A549 (cell line): ENCODE results near the gene NFE2. TPM values are rescaled to one million over a fixed set of nuclear protein-coding genes. Genes with fewer than 3 reads are reported as not detected.

ENCODE experiments used
- ATAC-seq, 2 experiments: fragments of 200-7000 bp in 1 of 2; fragments of >200 bp in 1 of 2; cut with Nextera tagmentation in 1 of 2; cut with Tn5 transposase in 1 of 2; 3 replicates each; pipeline versions ENCODE4 v1.8.0 to v1.9.1; 2018 to 2020; ENCODE audit warnings: mild to moderate bottlenecking in 1 of 2, moderate library complexity in 1 of 2
- CTCF ChIA-PET: fragments of 300-600 bp; sonication (Branson Sonifier 250); formaldehyde crosslinking; extraction: SDS; loops from one replicate; lab custom pipeline; 2021; ENCODE audit warnings: antibody characterized with exemption, inconsistent platforms; lab: Yijun Ruan, JAX
- POLR2A ChIA-PET: fragments of 350-600 bp; formaldehyde crosslinking; extraction: SDS; loops from one replicate; lab custom pipeline; 2021; ENCODE audit warnings: antibody characterized with exemption, inconsistent platforms; lab: Yijun Ruan, JAX
- DNase-seq, 2 experiments: peaks; one replicate each; pipeline versions ENCODE4 v3.0.0 to v3.0.0-alpha.2; 2011 to 2016; ENCODE audit warnings: low read depth in 1 of 2, low spot score in 1 of 2
- FAIRE-seq: peaks from 2 replicates; lab custom pipeline; 2011; peaks lifted over from hg19 to GRCh38; lab: Jason Lieb, UNC
- H3K27ac ChIP-seq, 2 experiments: fragments of >200 bp; sonication (Bioruptor Twin); formaldehyde crosslinking; 3 replicates each; pipeline ENCODE4 v1.5.1; 2016 to 2017
- H3K4me1 ChIP-seq: fragments of >200 bp; sonication (Bioruptor Twin); formaldehyde crosslinking; 3 replicates; pipeline ENCODE4 v1.6.1; 2016
- H3K4me2 ChIP-seq: fragments of >200 bp; sonication (Bioruptor Twin); formaldehyde crosslinking; 3 replicates; pipeline ENCODE4 v1.6.1; 2016
- H3K4me3 ChIP-seq: fragments of >200 bp; sonication (Bioruptor Twin); formaldehyde crosslinking; 3 replicates; pipeline ENCODE4 v1.5.1; 2016
- H3K9me3 ChIP-seq: fragments of >200 bp; sonication (Bioruptor Twin); formaldehyde crosslinking; 3 replicates; pipeline ENCODE4 v1.6.1; 2016
- BHLHE40 ChIP-seq: IDR thresholded peaks from 2 replicates; pipeline ENCODE4 v1.6.1; 2012; ENCODE audit warnings: low read depth, low read length, inconsistent platforms
- CBX2 ChIP-seq: fragments of 200-600 bp; sonication (generic); IDR thresholded peaks from 2 replicates; pipeline ENCODE4 v1.6.1; 2016; ENCODE audit warnings: low read depth, mild to moderate bottlenecking, borderline replicate concordance
- EHF ChIP-seq: fragments of 250-450 bp; sonication (Bioruptor Pico); IDR thresholded peaks from 2 replicates; pipeline ENCODE4 v1.5.0; 2020; ENCODE audit warnings: mild to moderate bottlenecking
- EP300 ChIP-seq, 2 experiments: fragments of >200 bp; sonication (Bioruptor Twin); formaldehyde crosslinking; IDR thresholded peaks; 2 replicates in 1 of 2; 3 replicates in 1 of 2; pipeline ENCODE4 v1.6.1; 2016 to 2017
- FOXS1 ChIP-seq: fragments of 250-450 bp; sonication (Bioruptor Pico); IDR thresholded peaks from 2 replicates; pipeline ENCODE4 v1.5.0; 2020; ENCODE audit warnings: mild to moderate bottlenecking, moderate library complexity
- GATA3 ChIP-seq: IDR thresholded peaks from 2 replicates; pipeline ENCODE4 v1.6.1; 2012; ENCODE audit warnings: borderline replicate concordance
- HDAC2 ChIP-seq: fragments of 200-600 bp; sonication (generic); IDR thresholded peaks from 2 replicates; pipeline ENCODE4 v1.6.1; 2016
- HOXA7 ChIP-seq: fragments of 250-450 bp; sonication (Bioruptor Pico); IDR thresholded peaks from 2 replicates; pipeline ENCODE4 v1.5.0; 2020; ENCODE audit warnings: mild to moderate bottlenecking, moderate library complexity
- HOXB5 ChIP-seq: fragments of 250-450 bp; sonication (Bioruptor Pico); IDR thresholded peaks from 2 replicates; pipeline ENCODE4 v1.5.0; 2020; ENCODE audit warnings: mild to moderate bottlenecking, moderate library complexity
- JUN ChIP-seq, 2 experiments: fragments of >200 bp; sonication (Bioruptor Twin); formaldehyde crosslinking; IDR thresholded peaks; 2 replicates in 1 of 2; 3 replicates in 1 of 2; pipeline ENCODE4 v1.6.1; 2016 to 2017
- JUNB ChIP-seq: fragments of >200 bp; sonication (Bioruptor Twin); formaldehyde crosslinking; IDR thresholded peaks from 2 replicates; pipeline ENCODE4 v1.6.1; 2016
- KDM1A ChIP-seq: fragments of 200-600 bp; sonication (generic); IDR thresholded peaks from 2 replicates; pipeline ENCODE4 v1.6.1; 2016; ENCODE audit warnings: low read depth, mild to moderate bottlenecking
- MYC ChIP-seq: IDR thresholded peaks from 2 replicates; pipeline ENCODE4 v1.6.1; 2012; ENCODE audit warnings: mild to moderate bottlenecking, inconsistent platforms, low read length, improper control_type of control experiment, borderline replicate concordance
- PHF8 ChIP-seq: fragments of 200-600 bp; sonication (generic); IDR thresholded peaks from 2 replicates; pipeline ENCODE4 v1.6.1; 2016; ENCODE audit warnings: low read depth, mild to moderate bottlenecking, antibody characterized with exemption, moderate library complexity, borderline replicate concordance
- POLR2A ChIP-seq: IDR thresholded peaks from 2 replicates; pipeline ENCODE4 v1.6.1; 2012; ENCODE audit warnings: mild to moderate bottlenecking, low read length
- POLR2AphosphoS2 ChIP-seq: conservative IDR thresholded peaks from 2 replicates; pipeline ENCODE4 v1.6.1; 2012; ENCODE audit warnings: low read length, improper control_type of control experiment, inconsistent platforms
- RARB ChIP-seq: fragments of 250-450 bp; sonication (Bioruptor Pico); IDR thresholded peaks from 2 replicates; pipeline ENCODE4 v1.8.0; 2021; ENCODE audit warnings: mild to moderate bottlenecking, moderate library complexity
- RCOR1 ChIP-seq: fragments of 150-350 bp; IDR thresholded peaks from 2 replicates; pipeline ENCODE4 v1.6.1; 2014; ENCODE audit warnings: antibody characterized with exemption, low read length, low read depth
- TFCP2L1 ChIP-seq: fragments of 250-450 bp; sonication (Bioruptor Pico); IDR thresholded peaks from 2 replicates; pipeline ENCODE4 v1.5.0; 2021; ENCODE audit warnings: mild to moderate bottlenecking
- TP53 ChIP-seq: fragments of 250-450 bp; sonication (Bioruptor Pico); IDR thresholded peaks from 2 replicates; pipeline ENCODE4 v1.5.0; 2021; ENCODE audit warnings: mild to moderate bottlenecking, moderate library complexity
- ZNF302 ChIP-seq: fragments of 250-450 bp; sonication (Bioruptor Pico); IDR thresholded peaks from 2 replicates; pipeline ENCODE4 v1.9.0; 2021; ENCODE audit warnings: inconsistent platforms, mild to moderate bottlenecking, moderate library complexity
- WGBS: methylation state at CpG from one replicate; pipeline ENCODE4 v1.1.6; 2017; ENCODE audit errors: missing lambda C conversion rate; 5-methylcytosine and 5-hydroxymethylcytosine counted together
- polyA plus RNA-seq, 4 experiments: library from polyadenylated mRNA; depleted of rRNA in 3 of 4; stranded (reverse); fragments of >200 nt; fragmentation: RNase III in 1 of 4; extraction: RNeasy Plus Mini Kit Qiagen cat#74134 plus additional on column Dnase treatment in 1 of 4; gene quantifications; 2 replicates in 3 of 4; 3 replicates in 1 of 4; pipeline ENCODE4 v1.2.3, GENCODE V29; 2011 to 2017
- TF ChIP-seq, protein P1 (sequence below): fragments of 200-600 bp; sonication (generic); IDR thresholded peaks from 2 replicates; pipeline ENCODE4 v1.6.1; 2016; ENCODE audit warnings: antibody characterized with exemption, mild to moderate bottlenecking, moderate library complexity
- TF ChIP-seq, protein P2 (sequence below): fragments of 450-650 bp; IDR thresholded peaks from 2 replicates; pipeline ENCODE4 v1.6.1; 2014; ENCODE audit warnings: antibody characterized with exemption
- TF ChIP-seq, protein P3 (sequence below): fragments of >200 bp; sonication (Bioruptor Twin); formaldehyde crosslinking; IDR thresholded peaks from 3 replicates; pipeline ENCODE4 v1.6.1; 2016
- TF ChIP-seq, protein P4 (sequence below): fragments of 150-350 bp; IDR thresholded peaks from 2 replicates; pipeline ENCODE4 v1.6.1; 2014; ENCODE audit warnings: low read depth, mild to moderate bottlenecking, low read length
- TF ChIP-seq, protein P5 (sequence below): IDR thresholded peaks from 2 replicates; pipeline ENCODE4 v1.6.1; 2012; ENCODE audit warnings: low read depth, borderline replicate concordance
- TF ChIP-seq, protein P6 (sequence below): IDR thresholded peaks from 2 replicates; pipeline ENCODE4 v1.6.1; 2012
- TF ChIP-seq, protein P7 (sequence below): fragments of 250-450 bp; sonication (Bioruptor Pico); IDR thresholded peaks from 2 replicates; pipeline ENCODE4 v1.5.0; 2020; ENCODE audit warnings: low read depth, mild to moderate bottlenecking, moderate library complexity

The NFE2 gene
- polyA plus RNA-seq, 2 of the 4 experiments (the other 2 are of a cell fraction): 0.30 to 0.52 TPM

DNA sequence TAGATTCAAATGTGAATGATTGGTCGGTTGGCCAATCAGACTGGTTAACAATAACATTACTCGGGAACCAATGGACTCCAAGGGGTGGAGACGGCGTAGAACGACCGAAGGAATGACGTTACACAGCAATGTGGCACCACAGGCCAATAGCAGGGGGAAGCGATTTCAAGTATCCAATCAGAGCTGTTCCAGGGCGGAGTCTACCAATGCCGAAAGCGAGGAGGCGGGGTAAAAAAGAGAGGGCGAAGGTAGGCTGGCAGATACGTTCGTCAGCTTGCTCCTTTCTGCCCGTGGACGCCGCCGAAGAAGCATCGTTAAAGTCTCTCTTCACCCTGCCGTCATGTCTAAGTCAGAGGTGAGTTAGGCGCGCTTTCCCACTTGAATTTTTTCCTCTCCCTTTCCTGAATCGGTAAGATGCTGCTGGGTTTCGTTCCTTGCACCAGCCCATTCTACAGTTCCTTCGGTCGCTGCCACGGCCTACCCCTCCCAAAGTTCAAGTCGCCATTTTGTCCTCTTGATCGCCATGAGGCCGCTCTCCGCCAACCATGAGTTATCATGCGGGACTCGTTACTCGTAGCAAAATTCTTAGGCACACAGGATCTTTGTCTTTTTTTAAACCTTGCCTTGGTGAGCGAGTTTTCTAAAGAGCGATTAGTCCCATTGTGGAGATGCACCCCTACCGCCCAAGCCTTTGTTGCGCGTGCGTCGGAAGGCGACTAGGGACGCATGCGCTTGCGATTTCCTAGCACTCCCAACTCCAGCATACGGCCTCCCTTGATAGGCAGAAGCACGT, 20.2 kb downstream of the NFE2 start, which contains the start of gene HNRNPA1 (continued):
- TF ChIP-seq, protein P1, sequence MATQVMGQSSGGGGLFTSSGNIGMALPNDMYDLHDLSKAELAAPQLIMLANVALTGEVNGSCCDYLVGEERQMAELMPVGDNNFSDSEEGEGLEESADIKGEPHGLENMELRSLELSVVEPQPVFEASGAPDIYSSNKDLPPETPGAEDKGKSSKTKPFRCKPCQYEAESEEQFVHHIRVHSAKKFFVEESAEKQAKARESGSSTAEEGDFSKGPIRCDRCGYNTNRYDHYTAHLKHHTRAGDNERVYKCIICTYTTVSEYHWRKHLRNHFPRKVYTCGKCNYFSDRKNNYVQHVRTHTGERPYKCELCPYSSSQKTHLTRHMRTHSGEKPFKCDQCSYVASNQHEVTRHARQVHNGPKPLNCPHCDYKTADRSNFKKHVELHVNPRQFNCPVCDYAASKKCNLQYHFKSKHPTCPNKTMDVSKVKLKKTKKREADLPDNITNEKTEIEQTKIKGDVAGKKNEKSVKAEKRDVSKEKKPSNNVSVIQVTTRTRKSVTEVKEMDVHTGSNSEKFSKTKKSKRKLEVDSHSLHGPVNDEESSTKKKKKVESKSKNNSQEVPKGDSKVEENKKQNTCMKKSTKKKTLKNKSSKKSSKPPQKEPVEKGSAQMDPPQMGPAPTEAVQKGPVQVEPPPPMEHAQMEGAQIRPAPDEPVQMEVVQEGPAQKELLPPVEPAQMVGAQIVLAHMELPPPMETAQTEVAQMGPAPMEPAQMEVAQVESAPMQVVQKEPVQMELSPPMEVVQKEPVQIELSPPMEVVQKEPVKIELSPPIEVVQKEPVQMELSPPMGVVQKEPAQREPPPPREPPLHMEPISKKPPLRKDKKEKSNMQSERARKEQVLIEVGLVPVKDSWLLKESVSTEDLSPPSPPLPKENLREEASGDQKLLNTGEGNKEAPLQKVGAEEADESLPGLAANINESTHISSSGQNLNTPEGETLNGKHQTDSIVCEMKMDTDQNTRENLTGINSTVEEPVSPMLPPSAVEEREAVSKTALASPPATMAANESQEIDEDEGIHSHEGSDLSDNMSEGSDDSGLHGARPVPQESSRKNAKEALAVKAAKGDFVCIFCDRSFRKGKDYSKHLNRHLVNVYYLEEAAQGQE: no peak; the same call in 1 of the 2 replicates

DNA sequence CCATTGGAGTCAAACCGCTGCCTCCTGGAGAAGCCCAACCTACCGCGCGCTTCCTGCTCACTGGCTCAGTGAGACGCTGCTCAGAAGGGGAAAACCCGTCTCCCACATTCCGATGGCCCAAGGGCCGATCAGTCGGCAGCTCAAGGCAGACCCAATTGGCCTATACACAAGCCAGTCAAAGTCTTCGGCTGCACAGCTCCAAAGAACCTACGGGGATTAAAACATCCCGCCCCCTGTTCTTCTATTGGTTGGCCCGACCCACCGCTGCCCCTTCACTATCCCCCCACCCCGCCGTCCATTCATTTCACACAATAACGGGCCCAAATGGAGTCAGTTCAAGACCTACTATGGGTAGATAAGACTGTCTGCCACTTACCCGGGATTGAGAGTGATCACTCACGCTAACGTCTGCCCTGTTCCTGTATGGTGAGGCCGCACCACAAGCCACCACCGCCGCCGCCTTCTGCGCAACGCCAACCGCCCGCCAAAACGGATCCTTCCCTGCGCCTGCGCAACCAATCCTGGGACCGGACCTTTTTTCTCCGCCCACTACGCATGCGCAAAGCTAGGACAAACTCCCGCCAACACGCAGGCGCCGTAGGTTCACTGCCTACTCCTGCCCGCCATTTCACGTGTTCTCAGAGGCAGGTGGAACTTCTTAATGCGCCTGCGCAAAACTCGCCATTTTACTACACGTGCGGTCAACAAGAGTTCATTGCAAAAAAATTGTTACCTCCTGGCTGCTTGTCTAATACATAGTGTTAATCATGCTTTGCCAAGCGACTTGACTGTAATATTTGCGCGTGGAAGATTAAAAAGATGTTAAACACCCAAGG, 21.0 kb downstream of the NFE2 start, which contains the start of gene CBX5:
TSS of gene CBX5 (minus strand) at position 491 of the 836 bp plus-strand sequence. CDS start 22,472 bp downstream, outside the sequence.
- WGBS: under 1% methylated on average over 46 of the region's 49 CpGs
- POLR2A ChIA-PET: interaction anchor here (0.6 to 3.3 kb wide), 27 partner anchors 8 to 262 kb away, joined by 3 to 40 read pairs (median 6); partner anchors contain the start of genes COPZ1 and NFE2
- CTCF ChIA-PET: interaction anchor here (1.0 to 1.4 kb wide), 5 partner anchors 20 to 82 kb away, joined by 3 to 5 read pairs (median 3); partner anchors contain the start of gene COPZ1
- FAIRE-seq: peak; percentile 61
- Histone ChIP-seq H3K4me3 (peak within 1 kb of the TSS; percentile 88), H3K27ac (peak within 1 kb of the TSS; percentile 87 to 96), H3K4me1 (peaks cover 22% of the 10 kb centered on the region), H3K4me2 (peak within 1 kb of the TSS; percentile 93), H3K9me3 (no peaks in the 10 kb centered on the region)
- ATAC-seq: peak; percentile 87 to 89
- DNase-seq: peak; percentile 99 to 100
- TF ChIP-seq, protein P2, sequence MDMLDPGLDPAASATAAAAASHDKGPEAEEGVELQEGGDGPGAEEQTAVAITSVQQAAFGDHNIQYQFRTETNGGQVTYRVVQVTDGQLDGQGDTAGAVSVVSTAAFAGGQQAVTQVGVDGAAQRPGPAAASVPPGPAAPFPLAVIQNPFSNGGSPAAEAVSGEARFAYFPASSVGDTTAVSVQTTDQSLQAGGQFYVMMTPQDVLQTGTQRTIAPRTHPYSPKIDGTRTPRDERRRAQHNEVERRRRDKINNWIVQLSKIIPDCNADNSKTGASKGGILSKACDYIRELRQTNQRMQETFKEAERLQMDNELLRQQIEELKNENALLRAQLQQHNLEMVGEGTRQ: peak; percentile 62
- TF ChIP-seq HDAC2: no peak
- no peak for TF ChIP-seq RARB (CRISPR knock-in tag)
- TF ChIP-seq CBX2: no peak
- TF ChIP-seq HOXA7: no peak
- no peak for TF ChIP-seq EP300 (IDR thresholded peaks at IDR 0.05)
- no peak; the same call in 1 of the 2 replicates for TF ChIP-seq TFCP2L1 (CRISPR knock-in tag)
- TF ChIP-seq TP53: no peak
- TF ChIP-seq KDM1A: no peak
- TF ChIP-seq HOXB5 (CRISPR knock-in tag): no peak
- TF ChIP-seq, protein P3, sequence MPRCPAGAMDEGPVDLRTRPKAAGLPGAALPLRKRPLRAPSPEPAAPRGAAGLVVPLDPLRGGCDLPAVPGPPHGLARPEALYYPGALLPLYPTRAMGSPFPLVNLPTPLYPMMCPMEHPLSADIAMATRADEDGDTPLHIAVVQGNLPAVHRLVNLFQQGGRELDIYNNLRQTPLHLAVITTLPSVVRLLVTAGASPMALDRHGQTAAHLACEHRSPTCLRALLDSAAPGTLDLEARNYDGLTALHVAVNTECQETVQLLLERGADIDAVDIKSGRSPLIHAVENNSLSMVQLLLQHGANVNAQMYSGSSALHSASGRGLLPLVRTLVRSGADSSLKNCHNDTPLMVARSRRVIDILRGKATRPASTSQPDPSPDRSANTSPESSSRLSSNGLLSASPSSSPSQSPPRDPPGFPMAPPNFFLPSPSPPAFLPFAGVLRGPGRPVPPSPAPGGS: peak; percentile 31; the same call in 2 of the 3 replicates
- no peak for TF ChIP-seq JUNB
- TF ChIP-seq JUN (IDR thresholded peaks at IDR 0.05): peak in 1 of 2 experiments; percentile 48; a peak in 2 of 5 replicates
- no peak for TF ChIP-seq POLR2AphosphoS2
- TF ChIP-seq POLR2A: peak; percentile 84
- TF ChIP-seq, protein P4, sequence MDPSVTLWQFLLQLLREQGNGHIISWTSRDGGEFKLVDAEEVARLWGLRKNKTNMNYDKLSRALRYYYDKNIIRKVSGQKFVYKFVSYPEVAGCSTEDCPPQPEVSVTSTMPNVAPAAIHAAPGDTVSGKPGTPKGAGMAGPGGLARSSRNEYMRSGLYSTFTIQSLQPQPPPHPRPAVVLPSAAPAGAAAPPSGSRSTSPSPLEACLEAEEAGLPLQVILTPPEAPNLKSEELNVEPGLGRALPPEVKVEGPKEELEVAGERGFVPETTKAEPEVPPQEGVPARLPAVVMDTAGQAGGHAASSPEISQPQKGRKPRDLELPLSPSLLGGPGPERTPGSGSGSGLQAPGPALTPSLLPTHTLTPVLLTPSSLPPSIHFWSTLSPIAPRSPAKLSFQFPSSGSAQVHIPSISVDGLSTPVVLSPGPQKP: no peak
- no peak for TF ChIP-seq RCOR1
- peak; percentile 83 for TF ChIP-seq BHLHE40
- no peak for TF ChIP-seq ZNF302 (CRISPR knock-in tag)
- TF ChIP-seq, protein P5, sequence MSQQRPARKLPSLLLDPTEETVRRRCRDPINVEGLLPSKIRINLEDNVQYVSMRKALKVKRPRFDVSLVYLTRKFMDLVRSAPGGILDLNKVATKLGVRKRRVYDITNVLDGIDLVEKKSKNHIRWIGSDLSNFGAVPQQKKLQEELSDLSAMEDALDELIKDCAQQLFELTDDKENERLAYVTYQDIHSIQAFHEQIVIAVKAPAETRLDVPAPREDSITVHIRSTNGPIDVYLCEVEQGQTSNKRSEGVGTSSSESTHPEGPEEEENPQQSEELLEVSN: peak; percentile 98
- TF ChIP-seq, protein P6, sequence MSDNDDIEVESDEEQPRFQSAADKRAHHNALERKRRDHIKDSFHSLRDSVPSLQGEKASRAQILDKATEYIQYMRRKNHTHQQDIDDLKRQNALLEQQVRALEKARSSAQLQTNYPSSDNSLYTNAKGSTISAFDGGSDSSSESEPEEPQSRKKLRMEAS: peak; percentile 98
- no peak for TF ChIP-seq FOXS1
- peak; percentile 44; the same call in 1 of the 2 replicates for TF ChIP-seq GATA3
- TF ChIP-seq, protein P7, sequence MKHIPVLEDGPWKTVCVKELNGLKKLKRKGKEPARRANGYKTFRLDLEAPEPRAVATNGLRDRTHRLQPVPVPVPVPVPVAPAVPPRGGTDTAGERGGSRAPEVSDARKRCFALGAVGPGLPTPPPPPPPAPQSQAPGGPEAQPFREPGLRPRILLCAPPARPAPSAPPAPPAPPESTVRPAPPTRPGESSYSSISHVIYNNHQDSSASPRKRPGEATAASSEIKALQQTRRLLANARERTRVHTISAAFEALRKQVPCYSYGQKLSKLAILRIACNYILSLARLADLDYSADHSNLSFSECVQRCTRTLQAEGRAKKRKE (CRISPR knock-in tag): no peak
- no peak for TF ChIP-seq PHF8
- TF ChIP-seq EHF (CRISPR knock-in tag): no peak
- peak; percentile 98 for TF ChIP-seq MYC
